ENCODE measurements around the gene EDAR. TPM values are rescaled to one million over a fixed set of nuclear protein-coding genes. Genes with fewer than 3 reads are reported as not detected.

Gene EDAR
- total and polyA plus RNA-seq, 8 donors, result 0.47 to 8.1 (median 5.9) TPM; not detected in 1

DNA sequence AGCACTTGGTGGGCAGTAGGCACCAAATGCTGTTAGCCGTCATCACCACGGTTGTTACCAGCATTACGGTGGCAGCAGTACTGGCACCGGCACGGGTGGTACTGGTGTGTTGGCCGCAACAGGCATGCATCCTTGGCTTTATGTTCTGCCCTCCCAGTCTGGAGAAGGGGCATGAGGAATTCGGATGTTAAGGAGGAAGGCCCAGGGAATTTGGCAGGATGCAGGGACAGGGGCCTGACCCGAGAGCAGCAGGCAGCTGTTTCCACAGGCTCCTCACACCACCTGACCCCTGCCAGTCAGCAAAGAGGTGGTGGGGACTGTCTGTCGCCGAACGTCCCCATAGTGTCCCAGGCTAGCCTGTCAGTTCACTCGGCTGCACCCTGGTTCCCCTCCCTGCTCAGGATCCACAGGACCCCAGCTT is 79.0 kb downstream of the EDAR start:
- intact Hi-C loops (cut with DNase I), result no loop called here
- TF ChIP-seq, protein P1, sequence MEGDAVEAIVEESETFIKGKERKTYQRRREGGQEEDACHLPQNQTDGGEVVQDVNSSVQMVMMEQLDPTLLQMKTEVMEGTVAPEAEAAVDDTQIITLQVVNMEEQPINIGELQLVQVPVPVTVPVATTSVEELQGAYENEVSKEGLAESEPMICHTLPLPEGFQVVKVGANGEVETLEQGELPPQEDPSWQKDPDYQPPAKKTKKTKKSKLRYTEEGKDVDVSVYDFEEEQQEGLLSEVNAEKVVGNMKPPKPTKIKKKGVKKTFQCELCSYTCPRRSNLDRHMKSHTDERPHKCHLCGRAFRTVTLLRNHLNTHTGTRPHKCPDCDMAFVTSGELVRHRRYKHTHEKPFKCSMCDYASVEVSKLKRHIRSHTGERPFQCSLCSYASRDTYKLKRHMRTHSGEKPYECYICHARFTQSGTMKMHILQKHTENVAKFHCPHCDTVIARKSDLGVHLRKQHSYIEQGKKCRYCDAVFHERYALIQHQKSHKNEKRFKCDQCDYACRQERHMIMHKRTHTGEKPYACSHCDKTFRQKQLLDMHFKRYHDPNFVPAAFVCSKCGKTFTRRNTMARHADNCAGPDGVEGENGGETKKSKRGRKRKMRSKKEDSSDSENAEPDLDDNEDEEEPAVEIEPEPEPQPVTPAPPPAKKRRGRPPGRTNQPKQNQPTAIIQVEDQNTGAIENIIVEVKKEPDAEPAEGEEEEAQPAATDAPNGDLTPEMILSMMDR (IDR thresholded peaks at IDR 0.05), result no peak
- Histone ChIP-seq H3K4me3 (no peak overlapping the region), H3K9me3 (no peaks in the 10 kb centered on the region), H3K36me3 (no peaks in the 10 kb centered on the region), H3K27ac (no peak overlapping the region), H3K27me3 (no peaks in the 10 kb centered on the region), H3K4me1 (no peaks in the 10 kb centered on the region)
- no peak for DNase-seq
- no peak for ATAC-seq

DNA sequence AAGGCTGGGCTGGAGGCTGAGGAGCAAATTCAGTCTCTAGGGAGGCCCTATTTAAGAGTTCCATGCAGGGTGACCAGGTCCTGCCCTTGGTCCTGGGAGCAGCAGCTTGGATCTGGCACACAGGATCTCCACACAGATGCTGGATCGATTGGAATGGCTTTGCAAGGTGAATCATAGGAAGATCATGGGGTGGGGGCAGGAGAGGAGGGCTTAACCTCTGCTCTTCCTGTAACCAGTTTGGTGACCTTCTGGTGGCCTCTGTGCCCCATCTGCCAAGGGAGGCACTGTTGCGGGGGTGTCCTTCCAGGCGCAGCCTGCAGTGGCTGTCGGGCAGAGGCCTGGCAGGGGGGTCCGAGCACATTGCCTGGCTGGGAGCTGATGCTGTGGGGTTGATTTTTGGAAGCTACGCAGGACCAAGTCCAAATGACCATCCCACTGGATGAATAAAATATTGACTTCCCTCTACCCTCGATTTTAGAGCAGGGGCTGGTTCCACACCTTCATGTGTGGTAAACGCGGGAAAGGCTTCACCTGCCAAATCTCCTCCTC is 79.7 kb downstream of the EDAR start:
- DNase-seq, result no peak
- intact Hi-C loops (cut with DNase I), result no loop called here
- TF ChIP-seq, protein P1 (IDR thresholded peaks at IDR 0.05), result no peak
- Histone ChIP-seq H3K36me3 (no peaks in the 10 kb centered on the region), H3K27me3 (no peaks in the 10 kb centered on the region), H3K9me3 (no peaks in the 10 kb centered on the region), H3K4me1 (no peaks in the 10 kb centered on the region), H3K27ac (no peak overlapping the region), H3K4me3 (no peak overlapping the region)
- no peak for ATAC-seq

DNA sequence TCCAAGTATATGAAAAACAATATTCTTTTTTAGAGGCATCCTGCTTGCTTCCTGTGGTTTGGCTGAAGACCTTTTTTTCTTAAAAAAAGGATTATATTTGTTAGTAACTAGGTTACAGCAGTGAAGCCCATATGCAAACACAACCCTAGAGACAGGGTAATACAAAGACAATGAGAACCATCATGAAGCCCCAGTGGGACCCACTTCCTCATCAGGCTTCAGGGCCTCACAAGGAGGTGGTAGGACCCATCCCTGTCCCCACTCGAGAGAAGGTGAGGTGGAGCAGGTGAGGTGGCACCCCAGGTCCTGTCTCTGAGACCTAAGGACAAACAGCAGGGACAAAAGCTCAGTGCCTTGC is 80.3 kb downstream of the EDAR start:
- Histone ChIP-seq H3K27ac (no peak overlapping the region), H3K4me1 (no peaks in the 10 kb centered on the region), H3K9me3 (no peaks in the 10 kb centered on the region), H3K4me3 (no peak overlapping the region), H3K36me3 (no peaks in the 10 kb centered on the region), H3K27me3 (no peaks in the 10 kb centered on the region)
- ATAC-seq (no peak), DNase-seq (no peak)
- intact Hi-C loops (cut with DNase I), result no loop called here
- TF ChIP-seq, protein P1 (IDR thresholded peaks at IDR 0.05), result no peak

DNA sequence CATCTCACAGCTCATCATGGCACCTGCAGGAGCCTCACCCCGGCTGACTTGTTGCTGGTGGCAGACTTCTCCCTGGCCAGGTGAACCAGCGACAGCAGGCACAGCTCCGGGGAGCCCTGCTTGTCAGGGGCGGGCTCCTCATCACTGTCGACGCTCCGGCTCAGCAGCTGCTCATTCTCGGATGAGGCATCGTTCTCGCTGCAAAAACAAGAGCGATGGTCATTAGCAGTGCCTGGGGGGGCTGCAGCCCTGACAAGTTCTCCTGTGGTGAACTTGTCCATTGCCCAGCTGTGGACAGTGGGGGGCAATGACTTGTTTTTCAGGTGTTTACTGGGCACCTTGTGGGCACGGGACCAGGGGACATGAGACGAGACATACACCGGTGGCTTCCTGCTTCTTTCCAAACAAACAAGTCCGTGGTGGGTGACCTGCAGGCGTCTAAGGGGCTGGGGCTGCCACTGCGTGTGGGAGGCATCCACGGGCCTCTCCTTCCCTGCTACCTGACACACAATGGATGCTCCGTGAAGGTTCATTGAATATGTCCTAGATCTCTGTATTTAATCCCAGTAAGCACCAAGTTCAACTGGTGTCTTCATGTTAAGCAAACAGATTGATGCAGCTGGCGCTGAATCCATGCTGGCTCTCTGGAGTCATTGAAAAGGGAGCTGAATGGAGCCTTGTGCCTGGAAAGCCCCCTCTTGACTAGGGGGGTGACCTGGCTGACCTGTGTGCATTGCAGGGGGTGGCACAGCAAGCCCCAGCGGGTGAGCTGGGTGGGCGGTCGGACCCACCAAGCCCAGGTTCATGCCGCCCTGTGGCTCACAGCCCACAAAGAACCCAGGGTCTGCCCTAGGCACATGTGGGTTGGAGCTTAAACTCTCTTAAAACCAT is 81.0 kb downstream of the EDAR start:
- Histone ChIP-seq H3K9me3 (no peaks in the 10 kb centered on the region), H3K4me1 (no peaks in the 10 kb centered on the region), H3K27me3 (no peaks in the 10 kb centered on the region), H3K36me3 (no peaks in the 10 kb centered on the region), H3K27ac (no peak overlapping the region), H3K4me3 (no peak overlapping the region)
- DNase-seq, result no peak
- intact Hi-C loops (cut with DNase I), result no loop called here
- TF ChIP-seq, protein P1 (IDR thresholded peaks at IDR 0.05), result no peak
- no peak for ATAC-seq

DNA sequence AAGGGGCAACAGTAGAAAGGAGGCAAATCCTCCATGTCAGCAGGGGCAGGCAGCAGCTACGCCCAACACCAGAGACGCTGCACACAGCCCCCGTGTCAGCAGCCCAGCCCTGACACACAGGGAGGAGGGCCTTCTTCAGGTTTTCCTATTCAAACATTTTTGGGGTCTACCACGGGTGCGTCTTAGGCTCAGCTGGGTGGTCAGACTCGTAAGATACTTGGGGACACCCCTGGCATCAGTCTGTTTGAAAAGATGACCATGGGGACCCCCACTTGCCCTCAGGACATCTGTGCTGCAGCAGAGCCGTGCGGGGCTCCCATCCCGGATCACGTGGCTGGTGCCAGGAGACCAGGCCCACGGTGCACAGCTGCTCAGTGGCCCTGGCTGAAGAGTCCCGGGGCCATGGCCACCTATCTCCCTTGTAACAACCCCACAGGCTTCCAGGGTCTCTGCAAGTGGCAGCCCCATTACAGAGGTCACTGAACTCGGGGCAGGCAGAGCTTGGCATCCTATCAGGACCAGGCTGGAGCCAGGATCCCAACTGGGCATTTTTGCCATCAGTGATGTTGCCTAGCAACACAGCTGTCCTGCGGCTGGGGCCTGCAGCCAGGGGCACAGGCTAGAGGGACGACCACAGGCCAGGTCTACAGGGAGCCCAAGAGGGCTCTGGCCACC is 82.5 kb downstream of the EDAR start:
- no peak for ATAC-seq
- H3K4me1 ChIP-seq, result no peaks in the 10 kb centered on the region
- no peak overlapping the region for H3K27ac ChIP-seq
- H3K4me3 ChIP-seq, result no peak overlapping the region
- TF ChIP-seq, protein P1 (IDR thresholded peaks at IDR 0.05), result no peak
- H3K27me3 ChIP-seq, result no peaks in the 10 kb centered on the region
- no peaks in the 10 kb centered on the region for H3K9me3 ChIP-seq
- intact Hi-C loops (cut with DNase I), result no loop called here
- no peak for DNase-seq
- H3K36me3 ChIP-seq, result no peaks in the 10 kb centered on the region

All from left lung (tissue), 10 donors.